Measurements from ENCODE around the gene SKP1. TPM values are rescaled to one million over a fixed set of nuclear protein-coding genes. Genes with fewer than 3 reads are reported as not detected.

SKP1 gene
- total and polyA plus RNA-seq, 9 of the 15 experiments (the other 6 are each of a cell fraction or from before 2014, with no cell fraction given) = 301 to 2,109 (median 639) TPM

DNA sequence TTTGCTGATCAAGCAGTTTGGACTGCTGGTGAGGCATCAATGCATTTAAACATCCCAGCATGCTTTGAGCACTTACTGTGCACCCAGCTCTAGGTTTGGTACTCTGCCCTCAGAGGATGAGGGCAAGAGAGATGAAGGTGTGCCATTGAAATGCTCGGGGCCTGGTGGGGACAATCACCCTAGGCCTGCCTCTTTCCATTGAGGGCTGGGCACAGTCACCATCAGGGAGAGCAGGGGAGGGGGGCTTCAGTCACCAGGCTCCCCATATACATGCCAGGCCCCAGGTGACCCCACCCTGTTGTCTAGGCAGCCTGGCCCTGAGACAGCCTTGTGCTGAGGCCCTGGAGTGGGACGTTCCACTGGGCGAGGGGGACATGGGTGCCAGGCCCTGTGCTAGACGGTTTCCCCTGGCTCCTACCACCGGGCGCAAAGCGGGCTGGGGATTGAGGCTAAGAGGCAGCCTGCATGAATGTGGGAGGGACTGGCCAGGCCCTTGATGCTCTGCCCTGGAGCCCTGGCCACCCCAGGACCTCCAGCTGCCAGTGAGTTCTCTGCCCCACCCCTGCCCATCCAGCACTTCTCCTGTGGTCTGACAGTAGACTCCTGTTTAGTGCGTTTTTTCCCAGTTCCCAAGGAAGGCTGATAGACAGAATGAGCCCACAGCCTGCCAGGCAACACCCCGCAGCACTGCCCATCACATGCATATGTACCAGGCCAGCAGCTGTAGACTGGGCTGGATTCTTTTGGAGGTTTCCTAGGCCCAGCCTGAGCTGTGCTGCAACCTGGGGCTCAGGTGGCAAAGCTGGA, 43.4 kb downstream of the SKP1 start:
- H3K27ac ChIP-seq (ENCODE audit: extremely low read depth, low read depth, low read length) = no peak overlapping the region
- H2AFZ ChIP-seq (ENCODE audit: low read depth, low read length) = no peak overlapping the region
- H3K4me3 ChIP-seq = no peak overlapping the region
- FAIRE-seq = no peak
- peaks cover 7% of the 10 kb centered on the region for H3K9me1 ChIP-seq (ENCODE audit: control insufficient read depth, insufficient read depth, low read length)
- in situ Hi-C loops (cut with MboI) (no loop called here), intact Hi-C loops (cut with micrococcal nuclease) (no loop called here)
- peaks cover 18% of the 10 kb centered on the region for H4K20me1 ChIP-seq (replicated peaks; ENCODE audit: control insufficient read depth, insufficient read depth, low read length)
- BruUV-seq (replicated peaks) = no TSS peak
- 87% methylated on average over 8 of the region's 9 CpGs for WGBS (ENCODE audit: insufficient coverage, low coverage, missing lambda C conversion rate)
- POLR2A ChIA-PET = interaction anchor here (1.1 kb wide), 1 partner anchor 8 kb away, joined by 5 read pairs; no protein-coding TSS in a partner anchor
- H3K9ac ChIP-seq (ENCODE audit: insufficient read depth in 1 of 2, low read depth in 2 of 2, low read length in 2 of 2) = 0 out of 4 replicates have a peak overlapping the region, but pooled peaks of 1 of the 2 experiments have one; percentile 50
- no peak overlapping the region for H3K4me2 ChIP-seq (ENCODE audit: insufficient read depth, low read length)
- CTCF ChIA-PET (ENCODE audit: low intra/inter-chr PET ratio) = no interaction called here
- TF ChIP-seq HDAC6 (IDR thresholded peaks at IDR 0.05; ENCODE audit: low read depth, low read length) = no peak
- TF ChIP-seq RBM22 (IDR thresholded peaks at IDR 0.05; ENCODE audit: low read depth, low read length, poor library complexity, severe bottlenecking) = peak; percentile 39
- peak; percentile 39; the same call in 1 of the 2 replicates for TF ChIP-seq POLR2G (IDR thresholded peaks at IDR 0.05; ENCODE audit: low read depth, low read length)
- TF ChIP-seq ZNF121 (CRISPR knock-in tag; conservative IDR thresholded peaks at IDR 0.05) = no peak
- no peak for TF ChIP-seq SNIP1 (IDR thresholded peaks at IDR 0.05; ENCODE audit: low read depth)
- TF ChIP-seq ZNF41 (CRISPR knock-in tag; conservative IDR thresholded peaks at IDR 0.05) = no peak
- TF ChIP-seq ILF3 (IDR thresholded peaks at IDR 0.05; ENCODE audit: borderline replicate concordance) = no peak
- TF ChIP-seq NR2F6 (CRISPR knock-in tag; IDR thresholded peaks at IDR 0.05) = no peak
- no peak for TF ChIP-seq ZNF324 (CRISPR knock-in tag; IDR thresholded peaks at IDR 0.05)
- no peak for TF ChIP-seq ASH1L (IDR thresholded peaks at IDR 0.05; ENCODE audit: borderline replicate concordance, low read depth, partially characterized antibody)
- TF ChIP-seq, protein P1, sequence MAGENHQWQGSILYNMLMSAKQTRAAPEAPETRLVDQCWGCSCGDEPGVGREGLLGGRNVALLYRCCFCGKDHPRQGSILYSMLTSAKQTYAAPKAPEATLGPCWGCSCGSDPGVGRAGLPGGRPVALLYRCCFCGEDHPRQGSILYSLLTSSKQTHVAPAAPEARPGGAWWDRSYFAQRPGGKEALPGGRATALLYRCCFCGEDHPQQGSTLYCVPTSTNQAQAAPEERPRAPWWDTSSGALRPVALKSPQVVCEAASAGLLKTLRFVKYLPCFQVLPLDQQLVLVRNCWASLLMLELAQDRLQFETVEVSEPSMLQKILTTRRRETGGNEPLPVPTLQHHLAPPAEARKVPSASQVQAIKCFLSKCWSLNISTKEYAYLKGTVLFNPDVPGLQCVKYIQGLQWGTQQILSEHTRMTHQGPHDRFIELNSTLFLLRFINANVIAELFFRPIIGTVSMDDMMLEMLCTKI (IDR thresholded peaks at IDR 0.05; ENCODE audit: partially characterized antibody) = no peak
- no peak for ATAC-seq
- DNase-seq (ENCODE audit: extremely low read depth in 1 of 4, low spot score in 3 of 4) = no peak
- H3K4me1 ChIP-seq (replicated peaks in 1 of 2; ENCODE audit: control insufficient read depth in 2 of 2, insufficient read depth in 2 of 2, low read length in 2 of 2) = peaks cover 3 to 15% of the 10 kb centered on the region in 2 experiments; a peak in 2 of 5 replicates
- no peaks in the 10 kb centered on the region for H3K27me3 ChIP-seq (ENCODE audit: control insufficient read depth in 2 of 2, insufficient read depth in 2 of 2, low read length in 2 of 2)
- H3K79me2 ChIP-seq (ENCODE audit: control insufficient read depth, insufficient read depth, low read length) = 0 out of 3 replicates have a peak, but pooled peaks cover under 1% of the 10 kb centered on the region
- no peaks in the 10 kb centered on the region for H3K9me3 ChIP-seq (replicated peaks; ENCODE audit: control insufficient read depth, insufficient read depth, low read depth, low read length)
- H3K36me3 ChIP-seq (ENCODE audit: control insufficient read depth, insufficient read depth, low read length) = peaks cover 59% of the 10 kb centered on the region; the same call in 2 of the 3 replicates

All from K562 (cell line).